NOMO-1 treated with DMSO at 0.1 percent for 48 hours (cell line): Measurements from ENCODE around the gene DPP3.

Source experiments
- DNase-seq: peaks from one replicate; lab custom pipeline; 2025; ENCODE audit not compliant: unreplicated experiment; lab: John Stamatoyannopoulos, UW

DPP3 gene

GRCh38 chr11:66555416-66555815 lies 75.2 kb downstream of the DPP3 start:
- no peak for DNase-seq

- DNase-seq = no peak
Observed at GRCh38 chr11:66556086-66556485, 75.9 kb downstream of the DPP3 start.

- no peak for DNase-seq
Observed at GRCh38 chr11:66557733-66558326, 77.6 kb downstream of the DPP3 start.
